Gastroesophageal sphincter (tissue), 3 donors: ENCODE results near the gene SAA2.

ENCODE experiments used
- EP300 ChIP-seq: sonication (generic); formaldehyde crosslinking; IDR thresholded peaks from one replicate; pipeline ENCODE4 v1.6.1; 2017; ENCODE audit warnings: antibody characterized with exemption, mild to moderate bottlenecking
- POLR2AphosphoS5 ChIP-seq: sonication (generic); formaldehyde crosslinking; IDR thresholded peaks from one replicate; pipeline ENCODE4 v1.6.1; 2017; ENCODE audit warnings: antibody characterized with exemption
- TF ChIP-seq, protein P1 (sequence below), 4 experiments: fragments of 200-600 bp in 2 of 4; fragments of 450-650 bp in 2 of 4; sonication (generic) in 1 of 4; IDR thresholded peaks; one replicate each; pipeline ENCODE4 v1.5.1; 2017 to 2019; ENCODE audit warnings: antibody characterized with exemption in 4 of 4, mild to moderate bottlenecking in 2 of 4, moderate library complexity in 2 of 4

GRCh38 chr11:18261721-18262120, 13.3 kb upstream of the SAA2 start:
- no peak for TF ChIP-seq EP300
- TF ChIP-seq POLR2AphosphoS5, result no peak
- TF ChIP-seq, protein P1, sequence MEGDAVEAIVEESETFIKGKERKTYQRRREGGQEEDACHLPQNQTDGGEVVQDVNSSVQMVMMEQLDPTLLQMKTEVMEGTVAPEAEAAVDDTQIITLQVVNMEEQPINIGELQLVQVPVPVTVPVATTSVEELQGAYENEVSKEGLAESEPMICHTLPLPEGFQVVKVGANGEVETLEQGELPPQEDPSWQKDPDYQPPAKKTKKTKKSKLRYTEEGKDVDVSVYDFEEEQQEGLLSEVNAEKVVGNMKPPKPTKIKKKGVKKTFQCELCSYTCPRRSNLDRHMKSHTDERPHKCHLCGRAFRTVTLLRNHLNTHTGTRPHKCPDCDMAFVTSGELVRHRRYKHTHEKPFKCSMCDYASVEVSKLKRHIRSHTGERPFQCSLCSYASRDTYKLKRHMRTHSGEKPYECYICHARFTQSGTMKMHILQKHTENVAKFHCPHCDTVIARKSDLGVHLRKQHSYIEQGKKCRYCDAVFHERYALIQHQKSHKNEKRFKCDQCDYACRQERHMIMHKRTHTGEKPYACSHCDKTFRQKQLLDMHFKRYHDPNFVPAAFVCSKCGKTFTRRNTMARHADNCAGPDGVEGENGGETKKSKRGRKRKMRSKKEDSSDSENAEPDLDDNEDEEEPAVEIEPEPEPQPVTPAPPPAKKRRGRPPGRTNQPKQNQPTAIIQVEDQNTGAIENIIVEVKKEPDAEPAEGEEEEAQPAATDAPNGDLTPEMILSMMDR (IDR thresholded peaks at IDR 0.05), result no peak
